Pancreas (tissue), 10 donors: ENCODE results near the gene PTPRD. TPM values are rescaled to one million over a fixed set of nuclear protein-coding genes. Genes with fewer than 3 reads are reported as not detected.

Experiments
- ATAC-seq, 4 donors: fragments of 200-7000 bp; cut with Tn5 transposase; one replicate each; pipeline versions ENCODE4 v1.8.0 to v1.9.1; 2020; ENCODE audit warnings: mild to moderate bottlenecking in 4 of 4, moderate library complexity in 4 of 4
- DNase-seq, 6 donors: peaks; one replicate each; pipeline ENCODE4 v3.0.0-alpha.2; 2020
- FAIRE-seq: peaks from 2 replicates; lab custom pipeline; 2012; peaks lifted over from hg19 to GRCh38; lab: Jason Lieb, UNC
- H3K27ac ChIP-seq, 4 donors: fragments of 200-600 bp; sonication (generic); 1 replicate in 3 of 4; 2 replicates in 1 of 4; pipeline versions ENCODE4 v1.5.0 to v1.8.0; 2020
- H3K27me3 ChIP-seq, 4 donors: fragments of 200-600 bp; one replicate each; pipeline ENCODE4 v1.8.0; 2021
- H3K36me3 ChIP-seq, 3 donors: fragments of 200-600 bp; sonication (generic) in 1 of 3; one replicate each; pipeline versions ENCODE4 v1.5.0 to v1.8.0; 2020 to 2021
- H3K4me1 ChIP-seq, 3 donors: fragments of 200-600 bp; one replicate each; pipeline ENCODE4 v1.8.0; 2021
- H3K4me3 ChIP-seq, 4 donors: fragments of 200-600 bp; sonication (generic) in 2 of 4; one replicate each; pipeline versions ENCODE4 v1.5.0 to v1.8.0; 2020 to 2021
- H3K9me3 ChIP-seq, 4 donors: fragments of 200-600 bp; one replicate each; pipeline ENCODE4 v1.8.0; 2021
- WGBS, 2 donors: extraction: QIAGEN DNeasy Blood & Tissue Kit; methylation state at CpG; one replicate each; pipeline ENCODE4 v1.1.7; 2013; 5-methylcytosine and 5-hydroxymethylcytosine counted together
- intact Hi-C, 3 donors: fragments of 100-400 bp; cut with DNase I; formaldehyde crosslinking; loops; one replicate each; pipeline versions ENCODE4 v1.11.1 to v1.14.2; 2022
- polyA plus RNA-seq, 2 donors: library from polyadenylated mRNA; stranded (reverse); fragments of 200-250 nt; gene quantifications; one replicate each; pipeline ENCODE4 v1.2.3, GENCODE V29; 2013
- total RNA-seq, 6 donors: library from RNA; stranded (reverse); fragmentation: NEBNext Ultra II Directional in 4 of 6; extraction: Animal tissue kit (Norgen Biotek cat#: 25700) in 4 of 6; gene quantifications; one replicate each; pipeline versions ENCODE4 v1.2.1 to v1.2.4, GENCODE V29; 2021 to 2023
- TF ChIP-seq, protein P1 (sequence below), 4 donors: fragments of 200-600 bp; sonication (generic) in 3 of 4; IDR thresholded peaks; one replicate each; pipeline versions ENCODE4 v1.5.0 to v1.8.0; 2021; ENCODE audit warnings: antibody characterized with exemption in 4 of 4
- donor health status: healthy with polysubstance abuse.
- donor health status: DM: no; HTN: no; CAD: no; lungs with moderate emphysema.
- donor health status: DM: no; HTN: no; CAD: no.
- donor health status: control.
- donor health status: control.
- donor health status: Bipolar disorder and iron deficiency.
- donor health status: DM: yes; HTN: yes; CAD: no.
- donor health status: DM: no; HTN: no; CAD: no.
- donor health status: DM: no; HTN: no; CAD: no.
- donor health status: DM: yes; HTN: yes; CAD: no.

PTPRD gene
- total and polyA plus RNA-seq, 8 donors = 2.1 to 21.7 (median 5.1) TPM

DNA sequence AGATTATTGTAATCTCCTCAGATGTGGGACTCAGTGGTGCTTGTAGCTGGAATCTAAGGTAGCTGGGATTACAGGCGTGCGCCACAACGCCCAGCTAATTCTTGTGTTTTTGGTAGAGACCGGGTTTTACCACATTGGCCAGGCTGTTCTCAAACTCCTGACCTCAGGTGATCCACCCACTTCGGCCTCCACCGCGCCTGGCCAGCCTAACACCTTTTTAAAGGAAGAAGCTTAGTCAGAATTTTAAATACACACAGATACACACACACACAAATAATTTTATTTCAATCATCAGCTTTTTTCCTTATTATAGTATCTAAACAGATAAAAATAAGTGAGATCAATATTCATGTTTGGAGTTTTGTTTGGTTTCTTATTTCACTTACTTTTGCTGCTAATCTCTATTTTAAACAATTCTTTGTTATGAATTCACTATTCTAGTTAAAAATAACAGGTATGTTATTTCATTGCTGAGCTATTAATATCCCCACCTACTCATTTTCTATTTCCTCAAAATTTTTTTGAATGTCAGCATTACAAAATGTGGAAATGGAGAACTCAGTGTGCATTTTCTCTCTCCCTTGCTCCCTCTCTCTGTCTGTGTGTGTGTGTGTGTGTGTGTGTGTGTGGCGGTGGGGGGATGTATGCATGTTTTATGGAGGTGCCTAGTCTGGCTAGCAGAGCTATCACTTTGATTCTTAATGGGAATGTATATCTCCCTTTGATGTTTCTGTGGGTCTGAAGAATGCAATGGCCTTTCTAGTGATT, 1852.6 kb downstream of the PTPRD start:
- Histone ChIP-seq H3K9me3 (no peaks in the 10 kb centered on the region), H3K27me3 (no peaks in the 10 kb centered on the region), H3K36me3 (no peaks in the 10 kb centered on the region), H3K4me3 (no peak overlapping the region), H3K27ac (no peak overlapping the region), H3K4me1 (no peaks in the 10 kb centered on the region)
- FAIRE-seq = no peak
- TF ChIP-seq, protein P1, sequence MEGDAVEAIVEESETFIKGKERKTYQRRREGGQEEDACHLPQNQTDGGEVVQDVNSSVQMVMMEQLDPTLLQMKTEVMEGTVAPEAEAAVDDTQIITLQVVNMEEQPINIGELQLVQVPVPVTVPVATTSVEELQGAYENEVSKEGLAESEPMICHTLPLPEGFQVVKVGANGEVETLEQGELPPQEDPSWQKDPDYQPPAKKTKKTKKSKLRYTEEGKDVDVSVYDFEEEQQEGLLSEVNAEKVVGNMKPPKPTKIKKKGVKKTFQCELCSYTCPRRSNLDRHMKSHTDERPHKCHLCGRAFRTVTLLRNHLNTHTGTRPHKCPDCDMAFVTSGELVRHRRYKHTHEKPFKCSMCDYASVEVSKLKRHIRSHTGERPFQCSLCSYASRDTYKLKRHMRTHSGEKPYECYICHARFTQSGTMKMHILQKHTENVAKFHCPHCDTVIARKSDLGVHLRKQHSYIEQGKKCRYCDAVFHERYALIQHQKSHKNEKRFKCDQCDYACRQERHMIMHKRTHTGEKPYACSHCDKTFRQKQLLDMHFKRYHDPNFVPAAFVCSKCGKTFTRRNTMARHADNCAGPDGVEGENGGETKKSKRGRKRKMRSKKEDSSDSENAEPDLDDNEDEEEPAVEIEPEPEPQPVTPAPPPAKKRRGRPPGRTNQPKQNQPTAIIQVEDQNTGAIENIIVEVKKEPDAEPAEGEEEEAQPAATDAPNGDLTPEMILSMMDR (IDR thresholded peaks at IDR 0.05) = no peak
- WGBS, 2 donors = 81 to 90% methylated on average over 8 of the region's 8 CpGs
- no peak for DNase-seq
- intact Hi-C loops = no loop called here
- ATAC-seq = peak in 1 of 4 donors; percentile 23

- DNase-seq = no peak
- Histone ChIP-seq H3K4me3 (no peak overlapping the region), H3K9me3 (no peaks in the 10 kb centered on the region), H3K36me3 (no peaks in the 10 kb centered on the region), H3K27ac (no peak overlapping the region), H3K27me3 (no peaks in the 10 kb centered on the region), H3K4me1 (no peaks in the 10 kb centered on the region)
- intact Hi-C loops = no loop called here
- TF ChIP-seq, protein P1 (IDR thresholded peaks at IDR 0.05) = no peak
- ATAC-seq = no peak
- WGBS, 2 donors = 68 to 82% methylated on average over 2 of the region's 2 CpGs
- no peak for FAIRE-seq
Measured at GRCh38 chr9:8757881-8758280, 1854.9 kb downstream of the PTPRD start.

DNA sequence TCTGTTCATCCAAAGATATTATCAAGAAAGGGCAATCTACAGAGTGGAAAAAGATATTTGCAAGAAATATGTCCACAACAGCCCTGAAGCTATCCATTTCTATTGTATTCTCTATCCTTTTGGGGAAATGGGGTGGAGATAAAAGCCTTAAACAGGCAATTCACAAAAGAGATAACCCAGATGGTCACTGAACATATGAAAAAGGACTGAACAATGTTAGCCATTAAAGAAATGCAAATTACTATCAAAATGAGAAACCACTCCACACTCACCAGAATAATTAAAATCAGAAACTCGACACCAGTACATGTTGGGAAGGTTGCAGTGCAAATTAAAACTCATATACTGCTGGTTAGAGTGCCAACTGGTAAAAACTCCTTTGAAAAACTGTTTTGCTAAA, 1858.1 kb downstream of the PTPRD start:
- TF ChIP-seq, protein P1 (IDR thresholded peaks at IDR 0.05) = no peak

GRCh38 chr9:8751406-8751930, 1861.3 kb downstream of the PTPRD start:
- no peak overlapping the region for H3K27ac ChIP-seq
- 34 to 55% methylated on average over 1 of the region's 1 CpG for WGBS, 2 donors
- no peaks in the 10 kb centered on the region for H3K36me3 ChIP-seq
- FAIRE-seq (no peak), DNase-seq (no peak), ATAC-seq (no peak)
- intact Hi-C loops = no loop called here
- H3K4me3 ChIP-seq = no peak overlapping the region
- H3K4me1 ChIP-seq = no peaks in the 10 kb centered on the region
- no peaks in the 10 kb centered on the region for H3K27me3 ChIP-seq
- TF ChIP-seq, protein P1 (IDR thresholded peaks at IDR 0.05) = no peak
- no peaks in the 10 kb centered on the region for H3K9me3 ChIP-seq

More for the DNA sequence above, 1858.1 kb downstream of the PTPRD start:
- H3K27ac ChIP-seq = no peak overlapping the region
- no peak for ATAC-seq
- intact Hi-C loops = no loop called here
- no peak for FAIRE-seq
- 75 to 77% methylated on average over 1 of the region's 1 CpG for WGBS, 2 donors
- H3K9me3 ChIP-seq = no peaks in the 10 kb centered on the region
- no peak overlapping the region for H3K4me3 ChIP-seq
- DNase-seq = no peak
- no peaks in the 10 kb centered on the region for H3K27me3 ChIP-seq
- no peaks in the 10 kb centered on the region for H3K4me1 ChIP-seq
- no peaks in the 10 kb centered on the region for H3K36me3 ChIP-seq

- no peaks in the 10 kb centered on the region for H3K9me3 ChIP-seq
- ATAC-seq (no peak), FAIRE-seq (no peak), DNase-seq (no peak)
- intact Hi-C loops = no loop called here
- H3K36me3 ChIP-seq = no peaks in the 10 kb centered on the region
- TF ChIP-seq, protein P1 (IDR thresholded peaks at IDR 0.05) = no peak
- H3K4me1 ChIP-seq = no peaks in the 10 kb centered on the region
- no peak overlapping the region for H3K27ac ChIP-seq
- no peaks in the 10 kb centered on the region for H3K27me3 ChIP-seq
- WGBS, 2 donors = 13 to 35% methylated on average over 2 of the region's 2 CpGs
- no peak overlapping the region for H3K4me3 ChIP-seq
Measured at GRCh38 chr9:8750639-8751051, 1862.2 kb downstream of the PTPRD start.
